ENCODE measurements around the gene SLC1A2.

DNA sequence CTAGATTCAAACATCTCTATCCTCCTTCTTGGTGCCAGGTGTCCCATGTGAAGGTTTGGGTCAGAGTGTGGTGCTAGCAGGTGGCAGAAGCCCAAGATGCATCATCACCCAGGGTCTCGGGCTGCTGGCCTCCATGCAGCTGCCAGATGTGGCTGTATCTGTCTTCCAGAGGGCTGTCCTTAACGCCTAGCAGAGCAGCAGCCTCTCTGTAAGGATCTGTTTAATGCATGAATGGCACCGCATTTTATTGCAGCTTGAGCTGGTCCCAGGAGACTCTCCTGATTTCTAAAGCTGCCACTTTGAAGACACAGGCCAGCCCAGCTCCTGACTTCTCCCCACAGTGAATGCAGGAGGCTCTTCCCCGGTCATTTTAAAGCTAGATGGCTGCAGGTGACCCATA lies 26.3 kb downstream of the SLC1A2 start:
- TF ChIP-seq CTCF (IDR thresholded peaks at IDR 0.05 in 2 of 3, conservative IDR thresholded peaks at IDR 0.05 in 1 of 3; ENCODE audit: borderline replicate concordance in 1 of 3, insufficient read depth in 1 of 3, low read depth in 2 of 3, low read length in 2 of 3), result no peak
- no peak for TF ChIP-seq EZH2 (IDR thresholded peaks at IDR 0.05)
- TF ChIP-seq CBX3 (IDR thresholded peaks at IDR 0.05; ENCODE audit: low read depth), result no peak
- TF ChIP-seq CEBPB (IDR thresholded peaks at IDR 0.05; ENCODE audit: low read depth), result no peak

Data from HCT116 (cell line).